ENCODE data around the gene PLPPR1. TPM values are rescaled to one million over a fixed set of nuclear protein-coding genes. Genes with fewer than 3 reads are reported as not detected.
"Not testable (repeated sequence)": the region's sequence is repeated elsewhere in the genome, so short reads cannot be mapped to it uniquely, and the experiment has no call there.

The PLPPR1 gene
- total RNA-seq, 1 donor from 2014 or later = 4.3 TPM

- DNase-seq (ENCODE audit: low spot score) (no peak), ATAC-seq (no peak)
- intact Hi-C loops (cut with DNase I) = no loop called here
These were observed 85.8 kb downstream of the PLPPR1 start for GRCh38 chr9:101114317-101114716.

GRCh38 chr9:101115102-101115501, 86.6 kb downstream of the PLPPR1 start:
- ATAC-seq (no peak), DNase-seq (ENCODE audit: low spot score) (no peak)
- intact Hi-C loops (cut with DNase I) = no loop called here

- intact Hi-C loops (cut with DNase I) = no loop called here
- ATAC-seq = no peak
- DNase-seq (ENCODE audit: low spot score) = no peak
These were observed 88.6 kb downstream of the PLPPR1 start for GRCh38 chr9:101117161-101117560.

- intact Hi-C loops (cut with DNase I) = no loop called here
- ATAC-seq (no peak), DNase-seq (ENCODE audit: low spot score) (no peak)
These were observed 90.8 kb downstream of the PLPPR1 start for GRCh38 chr9:101119206-101119819.

- ATAC-seq (no peak), DNase-seq (ENCODE audit: low spot score) (no peak)
- intact Hi-C loops (cut with DNase I) = no loop called here
These were observed 93.4 kb downstream of the PLPPR1 start for GRCh38 chr9:101121836-101122399.

GRCh38 chr9:101126556-101126955, 98.0 kb downstream of the PLPPR1 start:
- no peak for ATAC-seq
- DNase-seq (ENCODE audit: low spot score) = no peak
- intact Hi-C loops (cut with DNase I) = no loop called here

GRCh38 chr9:101127369-101127768, 98.8 kb downstream of the PLPPR1 start:
- intact Hi-C loops (cut with DNase I); ATAC-seq; DNase-seq (ENCODE audit: low spot score): not testable (repeated sequence)

GRCh38 chr9:101128623-101129022, 100.1 kb downstream of the PLPPR1 start:
- DNase-seq (ENCODE audit: low spot score) = no peak
- no peak for ATAC-seq
- intact Hi-C loops (cut with DNase I) = no loop called here

GRCh38 chr9:101130054-101130453, 101.5 kb downstream of the PLPPR1 start:
- DNase-seq (ENCODE audit: low spot score) = no peak
- no peak for ATAC-seq
- intact Hi-C loops (cut with DNase I) = no loop called here

GRCh38 chr9:101131326-101131725, 102.8 kb downstream of the PLPPR1 start:
- ATAC-seq = no peak
- intact Hi-C loops (cut with DNase I) = no loop called here

GRCh38 chr9:101132801-101133200, 104.3 kb downstream of the PLPPR1 start:
- intact Hi-C loops (cut with DNase I) = no loop called here
- no peak for DNase-seq (ENCODE audit: low spot score)
- ATAC-seq = no peak

More at GRCh38 chr9:101131326-101131725, 102.8 kb downstream of the PLPPR1 start:
- no peak for DNase-seq (ENCODE audit: low spot score)

GRCh38 chr9:101138509-101138908, 110.0 kb downstream of the PLPPR1 start:
- DNase-seq (ENCODE audit: low spot score) (no peak), ATAC-seq (no peak)
- intact Hi-C loops (cut with DNase I) = no loop called here

- intact Hi-C loops (cut with DNase I) = no loop called here
- ATAC-seq (no peak), DNase-seq (ENCODE audit: low spot score) (no peak)
These were observed 110.6 kb downstream of the PLPPR1 start for GRCh38 chr9:101139082-101139481.

- intact Hi-C loops (cut with DNase I) = no loop called here
- DNase-seq (ENCODE audit: low spot score) (no peak), ATAC-seq (no peak)
These were observed 112.2 kb downstream of the PLPPR1 start for GRCh38 chr9:101140764-101141163.

GRCh38 chr9:101146508-101146907, 118.0 kb downstream of the PLPPR1 start:
- DNase-seq (ENCODE audit: low spot score) = no peak
- intact Hi-C loops (cut with DNase I) = no loop called here
- no peak for ATAC-seq

GRCh38 chr9:101148344-101148743, 119.8 kb downstream of the PLPPR1 start:
- intact Hi-C loops (cut with DNase I) = no loop called here
- ATAC-seq (no peak), DNase-seq (ENCODE audit: low spot score) (no peak)

GRCh38 chr9:101158361-101158760, 129.8 kb downstream of the PLPPR1 start:
- intact Hi-C loops (cut with DNase I) = no loop called here
- no peak for ATAC-seq
- DNase-seq (ENCODE audit: low spot score) = no peak

GRCh38 chr9:101162231-101162630, 133.7 kb downstream of the PLPPR1 start:
- no peak for ATAC-seq
- intact Hi-C loops (cut with DNase I) = no loop called here
- DNase-seq (ENCODE audit: low spot score) = no peak

GRCh38 chr9:101165131-101165530, 136.6 kb downstream of the PLPPR1 start:
- intact Hi-C loops (cut with DNase I) = no loop called here
- ATAC-seq = no peak

GRCh38 chr9:101167490-101168134, 139.1 kb downstream of the PLPPR1 start:
- DNase-seq (ENCODE audit: low spot score) (no peak), ATAC-seq (no peak)
- intact Hi-C loops (cut with DNase I) = no loop called here

More at GRCh38 chr9:101165131-101165530, 136.6 kb downstream of the PLPPR1 start:
- DNase-seq (ENCODE audit: low spot score) = no peak

GRCh38 chr9:101172616-101173015, 144.1 kb downstream of the PLPPR1 start:
- intact Hi-C loops (cut with DNase I) = no loop called here
- ATAC-seq (no peak), DNase-seq (ENCODE audit: low spot score) (no peak)
